Measurements from ENCODE around the gene ARL17B. TPM values are rescaled to one million over a fixed set of nuclear protein-coding genes. Genes with fewer than 3 reads are reported as not detected.
A peak's percentile ranks its signal among the peaks of the same experiment; 100 is the strongest.
"Not testable (repeated sequence)": the region's sequence is repeated elsewhere in the genome, so short reads cannot be mapped to it uniquely, and the experiment has no call there.

Gene ARL17B
- total RNA-seq, 1 donor from 2014 or later: 7.3 TPM

DNA sequence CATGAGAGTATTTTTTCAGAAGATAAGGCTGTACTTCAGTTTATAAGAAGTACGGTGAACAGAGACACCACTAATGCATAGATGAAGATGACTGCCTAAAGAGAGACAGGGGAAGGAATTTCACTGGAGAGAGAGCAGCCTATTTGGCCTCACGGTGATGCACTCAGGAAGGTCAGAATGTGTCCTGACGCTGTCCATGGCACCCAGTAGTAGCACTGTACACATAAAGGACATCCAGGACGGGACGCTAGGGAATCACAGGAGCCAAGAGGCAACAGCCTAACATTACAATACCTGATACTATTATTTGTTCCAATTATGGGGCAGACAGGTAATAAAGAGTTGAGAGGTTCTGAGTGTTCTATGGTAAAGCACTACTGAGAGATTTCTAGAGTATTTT, 91.5 kb downstream of the ARL17B start:
- H3K27me3 ChIP-seq (ENCODE audit: control insufficient read depth in 3 of 3, insufficient read depth in 3 of 3, low read length in 3 of 3): peaks cover 0 to 3% (median 0%) of the 10 kb centered on the region in 3 donors
- no peaks in the 10 kb centered on the region for H3K36me3 ChIP-seq (ENCODE audit: control insufficient read depth in 3 of 3, insufficient read depth in 3 of 3, low read length in 3 of 3)
- H3K9me3 ChIP-seq (ENCODE audit: control insufficient read depth in 3 of 3, low read length in 3 of 3): no peaks in the 10 kb centered on the region
- no peak overlapping the region for H3K27ac ChIP-seq (ENCODE audit: low read depth, low read length)
- peaks cover 6 to 13% (median 12%) of the 10 kb centered on the region in 3 donors for H3K4me1 ChIP-seq (ENCODE audit: control insufficient read depth in 3 of 3, insufficient read depth in 3 of 3, low read length in 3 of 3)
- no peak overlapping the region for H3K9ac ChIP-seq (ENCODE audit: low read depth in 1 of 3, low read length in 3 of 3)
- no peak overlapping the region for H3K4me3 ChIP-seq (ENCODE audit: low read length in 3 of 3)

DNA sequence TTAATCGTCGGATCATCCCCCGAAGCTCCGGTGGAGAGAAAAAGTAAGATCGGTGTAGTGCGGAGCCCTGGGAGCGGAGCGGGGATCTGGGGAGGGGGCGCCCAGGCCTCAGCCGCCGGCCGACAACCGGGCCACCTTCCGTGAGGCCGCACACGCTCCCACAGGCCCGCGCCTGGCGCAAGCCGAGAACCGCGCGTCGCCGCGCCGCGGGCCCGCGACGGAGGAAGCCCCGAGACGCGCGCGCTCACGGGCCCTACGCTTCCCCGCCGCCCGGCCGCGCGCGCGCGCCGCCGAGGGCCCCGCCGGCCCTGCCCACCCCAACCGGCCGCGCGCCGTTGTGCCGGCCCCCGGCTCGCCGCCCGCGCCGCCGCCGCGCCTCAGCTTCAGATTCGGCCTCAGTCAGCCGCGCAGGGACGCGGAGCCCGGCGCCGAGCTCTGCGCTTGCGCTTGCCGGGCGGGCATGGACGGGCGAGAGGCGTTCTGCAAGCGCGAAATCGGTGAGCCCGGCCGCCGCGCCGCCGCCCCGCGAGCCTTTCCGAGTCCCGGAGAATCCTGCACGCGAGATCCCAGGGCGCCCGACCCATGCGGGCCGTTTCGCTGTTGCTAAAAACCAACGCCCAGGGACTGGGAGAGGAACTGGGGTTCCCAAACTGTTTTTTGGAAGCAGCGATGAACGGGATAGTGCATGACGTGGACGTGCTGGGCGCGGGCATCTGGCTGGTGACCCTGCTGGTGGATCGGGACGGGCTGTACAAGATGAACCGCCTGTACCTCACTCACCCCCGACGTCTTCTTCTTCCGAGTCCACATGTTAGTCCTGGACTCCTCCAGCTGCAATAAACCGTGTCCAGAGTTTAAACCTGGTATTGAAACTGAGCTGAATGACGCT, 94.7 kb downstream of the ARL17B start:
- Histone ChIP-seq H3K9ac (ENCODE audit: low read depth in 1 of 3, low read length in 3 of 3) (peak overlapping the region; percentile 81 to 89 (median 86)), H3K4me1 (ENCODE audit: control insufficient read depth in 3 of 3, insufficient read depth in 3 of 3, low read length in 3 of 3) (peaks cover 9 to 13% (median 12%) of the 10 kb centered on the region in 3 donors), H3K36me3 (ENCODE audit: control insufficient read depth in 3 of 3, insufficient read depth in 3 of 3, low read length in 3 of 3) (no peaks in the 10 kb centered on the region), H3K4me3 (ENCODE audit: low read length in 3 of 3) (peak overlapping the region; percentile 88 to 93 (median 91)), H3K9me3 (ENCODE audit: control insufficient read depth in 3 of 3, low read length in 3 of 3) (no peaks in the 10 kb centered on the region), H3K27ac (ENCODE audit: low read depth, low read length) (peak overlapping the region; percentile 80), H3K27me3 (ENCODE audit: control insufficient read depth in 3 of 3, insufficient read depth in 3 of 3, low read length in 3 of 3) (peaks cover 0 to 6% (median 0%) of the 10 kb centered on the region in 3 donors)

DNA sequence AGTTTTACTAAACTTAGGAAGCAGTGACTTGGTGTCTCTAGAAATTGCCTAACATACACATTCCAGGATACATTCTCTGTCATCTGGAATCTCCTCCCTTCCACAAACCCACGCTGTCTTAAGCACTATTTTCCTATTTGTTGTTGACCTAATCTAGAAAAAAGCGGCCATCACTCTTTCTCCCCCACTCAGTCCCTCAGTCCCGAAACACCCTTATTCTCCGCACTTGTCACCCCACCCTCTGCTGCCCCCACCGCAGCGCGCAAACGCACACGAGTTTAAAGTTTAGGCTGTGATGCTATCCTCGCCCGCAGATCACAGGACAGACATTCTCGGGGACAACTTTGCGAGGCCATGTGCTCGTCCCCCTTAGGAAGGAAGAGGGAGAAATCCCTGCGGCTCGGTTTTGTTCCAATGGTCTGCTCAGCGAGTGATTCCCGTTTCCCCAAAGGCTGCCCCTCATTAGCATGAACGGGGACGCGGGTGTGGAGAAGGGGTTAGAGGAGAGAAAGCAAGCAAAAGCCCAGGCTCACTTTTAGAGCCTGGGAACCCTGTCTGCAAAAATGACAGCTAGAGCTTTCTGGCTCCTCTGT, 95.4 kb downstream of the ARL17B start:
- Histone ChIP-seq H3K9ac (ENCODE audit: low read depth in 1 of 3, low read length in 3 of 3) (peak overlapping the region; percentile 72 to 85 (median 83)), H3K4me1 (ENCODE audit: control insufficient read depth in 3 of 3, insufficient read depth in 3 of 3, low read length in 3 of 3) (peaks cover 9 to 13% (median 12%) of the 10 kb centered on the region in 3 donors), H3K4me3 (ENCODE audit: low read length in 3 of 3) (peak overlapping the region; percentile 56 to 74 (median 67)), H3K27ac (ENCODE audit: low read depth, low read length) (peak overlapping the region; percentile 80)
- not testable (repeated sequence) for H3K9me3 ChIP-seq (ENCODE audit: control insufficient read depth in 3 of 3, low read length in 3 of 3); H3K36me3 ChIP-seq (ENCODE audit: control insufficient read depth in 3 of 3, insufficient read depth in 3 of 3, low read length in 3 of 3); H3K27me3 ChIP-seq (ENCODE audit: control insufficient read depth in 3 of 3, insufficient read depth in 3 of 3, low read length in 3 of 3)

DNA sequence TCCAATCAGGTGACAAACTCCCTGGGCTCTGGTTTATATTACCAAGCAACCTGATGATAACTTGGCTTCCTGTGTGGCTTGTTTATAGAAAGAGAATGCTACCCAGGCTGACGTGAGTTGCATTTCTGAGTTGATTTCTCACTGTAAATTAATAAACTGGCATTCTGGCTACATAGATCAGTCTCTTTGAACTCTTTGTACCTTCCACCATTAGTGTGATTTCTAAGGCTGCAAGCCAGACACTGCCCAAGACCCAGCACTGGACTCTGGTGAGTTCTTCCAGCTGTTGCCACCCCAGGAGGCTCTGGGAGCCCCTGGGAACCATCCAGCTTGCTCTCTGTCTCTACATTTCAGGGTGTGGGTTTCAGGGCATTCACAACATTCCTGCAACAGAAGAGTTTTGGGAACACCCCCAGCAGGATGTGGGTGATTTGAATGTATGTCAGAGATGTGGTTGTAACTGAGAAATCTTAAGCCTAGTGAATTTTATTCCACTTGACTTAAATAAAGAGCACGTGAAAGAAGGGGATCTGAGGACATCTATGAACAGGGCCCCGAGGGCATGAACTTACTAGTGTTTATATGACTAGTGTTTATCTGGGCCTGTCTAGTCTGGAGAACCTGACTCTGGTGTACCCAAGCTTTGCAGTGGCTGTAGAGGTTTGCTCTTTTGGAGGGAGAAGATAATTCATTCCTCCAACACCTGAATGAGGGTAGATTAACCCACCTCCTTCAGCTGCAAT, 96.9 kb downstream of the ARL17B start:
- Histone ChIP-seq H3K9me3 (ENCODE audit: control insufficient read depth in 3 of 3, low read length in 3 of 3) (no peaks in the 10 kb centered on the region), H3K36me3 (ENCODE audit: control insufficient read depth in 3 of 3, insufficient read depth in 3 of 3, low read length in 3 of 3) (no peaks in the 10 kb centered on the region), H3K9ac (ENCODE audit: low read depth in 1 of 3, low read length in 3 of 3) (no peak overlapping the region), H3K27ac (ENCODE audit: low read depth, low read length) (no peak overlapping the region), H3K27me3 (ENCODE audit: control insufficient read depth in 3 of 3, insufficient read depth in 3 of 3, low read length in 3 of 3) (peaks cover 0 to 6% (median 0%) of the 10 kb centered on the region in 3 donors), H3K4me1 (ENCODE audit: control insufficient read depth in 3 of 3, insufficient read depth in 3 of 3, low read length in 3 of 3) (peaks cover 9 to 16% (median 12%) of the 10 kb centered on the region in 3 donors), H3K4me3 (ENCODE audit: low read length in 3 of 3) (no peak overlapping the region)

DNA sequence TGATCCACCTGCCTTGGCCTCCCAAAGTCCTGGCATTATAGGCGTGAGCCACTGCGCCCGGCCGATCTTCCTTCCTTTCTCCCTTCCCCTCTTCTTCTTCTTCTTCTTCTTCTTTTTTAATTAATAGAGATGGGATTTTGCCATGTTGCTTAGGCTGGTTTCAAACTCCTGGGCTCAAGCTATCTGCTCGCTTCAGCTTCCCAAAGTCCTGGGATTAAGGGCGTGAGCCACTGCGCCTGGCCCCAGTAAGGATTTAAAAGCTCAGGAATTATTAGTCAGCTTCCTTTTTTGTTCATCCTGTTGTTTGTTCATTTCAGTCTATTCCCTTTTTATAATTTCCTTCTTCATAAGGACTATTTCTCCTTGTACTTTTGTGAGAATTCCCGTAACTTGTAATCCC, 99.3 kb downstream of the ARL17B start:
- no peaks in the 10 kb centered on the region for H3K36me3 ChIP-seq (ENCODE audit: control insufficient read depth in 3 of 3, insufficient read depth in 3 of 3, low read length in 3 of 3)
- H3K27ac ChIP-seq (ENCODE audit: low read depth, low read length): no peak overlapping the region
- no peak overlapping the region for H3K9ac ChIP-seq (ENCODE audit: low read depth in 1 of 3, low read length in 3 of 3)
- H3K9me3 ChIP-seq (ENCODE audit: control insufficient read depth in 3 of 3, low read length in 3 of 3): no peaks in the 10 kb centered on the region
- H3K4me3 ChIP-seq (ENCODE audit: low read length in 3 of 3): no peak overlapping the region
- peaks cover 0 to 3% (median 0%) of the 10 kb centered on the region in 3 donors for H3K27me3 ChIP-seq (ENCODE audit: control insufficient read depth in 3 of 3, insufficient read depth in 3 of 3, low read length in 3 of 3)
- peaks cover 9 to 12% (median 11%) of the 10 kb centered on the region in 3 donors for H3K4me1 ChIP-seq (ENCODE audit: control insufficient read depth in 3 of 3, insufficient read depth in 3 of 3, low read length in 3 of 3)

DNA sequence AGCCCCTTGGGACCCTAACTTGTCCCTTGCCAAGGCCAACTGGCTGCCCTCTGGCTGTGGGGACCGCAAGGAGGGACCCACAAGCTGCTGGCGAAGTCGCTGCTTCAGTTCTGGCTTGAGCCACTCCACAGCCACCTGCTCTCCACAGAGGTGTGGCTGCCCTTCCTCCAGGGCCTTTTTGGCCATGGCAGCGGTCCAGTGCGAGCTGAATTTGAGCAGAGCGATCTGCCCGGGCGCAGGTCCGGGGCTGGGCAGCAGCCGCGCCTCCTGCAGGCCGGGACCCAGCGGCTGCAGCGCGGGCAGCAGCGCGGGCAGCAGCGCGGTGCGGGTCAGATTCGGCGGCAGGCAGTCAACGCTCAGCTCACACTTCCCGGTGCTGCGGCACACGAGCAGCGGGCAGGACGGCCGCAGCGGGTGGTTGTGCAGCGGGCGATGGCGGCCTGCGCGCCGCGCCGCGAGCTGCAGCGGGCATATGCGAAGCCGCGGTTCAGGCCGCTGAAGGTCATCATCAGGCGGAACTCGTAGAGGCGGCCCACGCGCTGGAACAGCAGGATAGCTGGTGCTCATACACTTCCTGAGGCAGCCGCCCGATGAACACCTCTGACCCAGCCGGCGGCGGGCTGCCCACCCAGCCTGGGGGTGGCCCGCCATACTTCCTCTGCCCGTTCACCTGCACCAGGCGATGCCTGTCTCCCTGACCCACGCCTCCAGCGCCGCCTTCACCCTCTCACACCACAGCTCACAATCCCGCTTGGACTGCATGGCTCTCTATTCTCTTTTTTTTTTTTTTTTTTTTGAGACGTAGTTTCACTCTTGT, 101.5 kb downstream of the ARL17B start:
- not testable (repeated sequence) for H3K27ac ChIP-seq (ENCODE audit: low read depth, low read length); H3K9me3 ChIP-seq (ENCODE audit: control insufficient read depth in 3 of 3, low read length in 3 of 3); H3K27me3 ChIP-seq (ENCODE audit: control insufficient read depth in 3 of 3, insufficient read depth in 3 of 3, low read length in 3 of 3); H3K36me3 ChIP-seq (ENCODE audit: control insufficient read depth in 3 of 3, insufficient read depth in 3 of 3, low read length in 3 of 3); H3K4me1 ChIP-seq (ENCODE audit: control insufficient read depth in 3 of 3, insufficient read depth in 3 of 3, low read length in 3 of 3)
- H3K9ac ChIP-seq (ENCODE audit: low read depth in 1 of 3, low read length in 3 of 3): peak overlapping the region in 1 of 3 donors; percentile 54
- peak overlapping the region; percentile 54 to 67 (median 61) for H3K4me3 ChIP-seq (ENCODE audit: low read length in 3 of 3)

DNA sequence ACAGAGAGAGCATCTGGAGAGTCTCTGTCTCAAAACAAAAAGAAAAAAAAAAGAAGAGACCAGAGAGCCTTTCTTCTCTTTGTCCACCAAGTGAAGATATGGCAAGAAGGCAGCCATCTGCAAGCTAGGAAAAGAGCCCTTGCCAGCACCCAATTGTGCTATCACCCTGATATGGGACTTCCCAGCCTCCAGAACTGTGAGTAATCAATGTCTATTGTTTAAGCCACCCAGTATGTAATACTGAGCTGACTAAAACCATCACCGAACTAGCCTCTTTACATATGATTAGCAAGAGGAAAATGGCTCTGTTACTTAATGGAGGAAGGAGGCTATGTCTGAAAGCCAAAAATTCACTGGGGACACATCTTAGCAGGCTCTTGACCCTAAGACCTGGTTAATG, 105.2 kb downstream of the ARL17B start:
- not testable (repeated sequence) for H3K27ac ChIP-seq (ENCODE audit: low read depth, low read length); H3K4me3 ChIP-seq (ENCODE audit: low read length in 3 of 3)

DNA sequence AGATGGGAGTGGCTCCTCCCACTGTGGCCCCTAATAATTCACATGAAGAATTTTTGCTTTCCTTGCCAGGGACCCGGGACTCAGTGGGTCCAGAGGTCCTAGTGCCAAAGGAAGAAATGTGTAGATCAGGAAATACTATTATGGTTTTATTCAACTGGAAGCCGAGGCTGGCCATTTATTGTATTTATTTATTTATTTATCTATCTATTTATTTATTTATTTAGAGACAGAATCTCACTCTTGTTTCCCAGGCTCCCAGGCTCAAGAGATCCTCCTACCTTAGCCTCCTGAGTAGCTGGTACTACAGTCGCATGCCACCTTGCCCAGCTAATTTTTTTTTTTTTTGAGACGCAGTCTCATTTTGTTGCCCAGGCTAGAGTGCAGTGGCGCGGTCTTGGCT, 107.4 kb downstream of the ARL17B start:
- not testable (repeated sequence) for H3K9ac ChIP-seq (ENCODE audit: low read depth in 1 of 3, low read length in 3 of 3); H3K9me3 ChIP-seq (ENCODE audit: control insufficient read depth in 3 of 3, low read length in 3 of 3); H3K36me3 ChIP-seq (ENCODE audit: control insufficient read depth in 3 of 3, insufficient read depth in 3 of 3, low read length in 3 of 3); H3K4me1 ChIP-seq (ENCODE audit: control insufficient read depth in 3 of 3, insufficient read depth in 3 of 3, low read length in 3 of 3); H3K27ac ChIP-seq (ENCODE audit: low read depth, low read length); H3K4me3 ChIP-seq (ENCODE audit: low read length in 3 of 3); H3K27me3 ChIP-seq (ENCODE audit: control insufficient read depth in 3 of 3, insufficient read depth in 3 of 3, low read length in 3 of 3)

More for the DNA sequence above, 105.2 kb downstream of the ARL17B start:
- not testable (repeated sequence) for H3K9ac ChIP-seq (ENCODE audit: low read depth in 1 of 3, low read length in 3 of 3); H3K27me3 ChIP-seq (ENCODE audit: control insufficient read depth in 3 of 3, insufficient read depth in 3 of 3, low read length in 3 of 3); H3K4me1 ChIP-seq (ENCODE audit: control insufficient read depth in 3 of 3, insufficient read depth in 3 of 3, low read length in 3 of 3); H3K36me3 ChIP-seq (ENCODE audit: control insufficient read depth in 3 of 3, insufficient read depth in 3 of 3, low read length in 3 of 3); H3K9me3 ChIP-seq (ENCODE audit: control insufficient read depth in 3 of 3, low read length in 3 of 3)

DNA sequence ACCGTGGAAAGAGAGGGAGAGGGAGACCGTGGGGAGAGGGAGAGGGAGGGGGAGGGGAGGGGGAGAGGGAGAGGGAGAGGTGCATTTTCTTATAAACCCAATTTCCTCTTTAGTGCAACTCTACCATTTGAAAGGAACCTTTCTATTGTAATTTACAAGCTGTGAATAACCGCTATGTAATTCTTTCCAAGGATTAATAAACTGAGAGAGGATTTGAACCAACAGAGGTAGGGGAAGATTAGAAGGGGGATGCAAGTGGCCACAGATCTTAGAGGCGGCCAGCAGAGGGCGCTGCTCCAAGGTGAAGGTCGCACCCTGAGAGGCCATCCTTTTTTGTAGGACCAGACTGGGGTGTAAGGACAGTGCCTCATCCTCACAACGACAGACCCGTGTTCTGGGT, 107.8 kb downstream of the ARL17B start:
- not testable (repeated sequence) for H3K36me3 ChIP-seq (ENCODE audit: control insufficient read depth in 3 of 3, insufficient read depth in 3 of 3, low read length in 3 of 3); H3K4me1 ChIP-seq (ENCODE audit: control insufficient read depth in 3 of 3, insufficient read depth in 3 of 3, low read length in 3 of 3); H3K9me3 ChIP-seq (ENCODE audit: control insufficient read depth in 3 of 3, low read length in 3 of 3); H3K4me3 ChIP-seq (ENCODE audit: low read length in 3 of 3); H3K27ac ChIP-seq (ENCODE audit: low read depth, low read length); H3K27me3 ChIP-seq (ENCODE audit: control insufficient read depth in 3 of 3, insufficient read depth in 3 of 3, low read length in 3 of 3); H3K9ac ChIP-seq (ENCODE audit: low read depth in 1 of 3, low read length in 3 of 3)

Data from skeletal muscle tissue (tissue), 4 donors.